Neutrophil (primary cell): Measurements from ENCODE around the gene EHMT1.
A peak's percentile ranks its signal among the peaks of the same experiment; 100 is the strongest.

Source experiments
- H3K27ac ChIP-seq: fragments of 200-600 bp; sonication (generic); 2 replicates; pipeline ENCODE4 v1.5.1; 2016; ENCODE audit warnings: mild to moderate bottlenecking, moderate library complexity
- H3K27me3 ChIP-seq: fragments of 200-600 bp; sonication (generic); 2 replicates; pipeline ENCODE4 v1.6.0; 2016; ENCODE audit warnings: mild to moderate bottlenecking
- H3K36me3 ChIP-seq: fragments of 200-600 bp; sonication (generic); 2 replicates; pipeline ENCODE4 v1.5.1; 2017
- H3K4me1 ChIP-seq, 2 experiments: fragments of 200-600 bp in 1 of 2; sonication (generic) in 1 of 2; 1 replicate in 1 of 2; 2 replicates in 1 of 2; pipeline versions ENCODE4 v1.5.1 to v1.6.1; 2013 to 2016; ENCODE audit warnings: low read depth in 1 of 2, low read length in 1 of 2, mild to moderate bottlenecking in 1 of 2, moderate library complexity in 1 of 2; ENCODE audit not compliant: control insufficient read depth in 1 of 2, insufficient read depth in 1 of 2
- H3K4me3 ChIP-seq, 2 experiments: fragments of 200-600 bp in 1 of 2; sonication (generic) in 1 of 2; 1 replicate in 1 of 2; 2 replicates in 1 of 2; pipeline ENCODE4 v1.5.1; 2013 to 2016; ENCODE audit warnings: low read depth in 1 of 2, low read length in 1 of 2, mild to moderate bottlenecking in 1 of 2, moderate library complexity in 1 of 2
- H3K9me3 ChIP-seq: fragments of 200-600 bp; sonication (generic); 2 replicates; pipeline ENCODE4 v1.5.1; 2016
- CTCF ChIP-seq: fragments of 200-600 bp; sonication (generic); IDR thresholded peaks from 2 replicates; pipeline ENCODE4 v1.5.1; 2016; ENCODE audit warnings: antibody characterized with exemption

Gene EHMT1

GRCh38 chr9:137575716-137576411, 42.9 kb upstream of the EHMT1 start:
- peaks cover 26 to 27% of the 10 kb centered on the region in 2 experiments for H3K4me1 ChIP-seq
- TF ChIP-seq CTCF, result no peak
- no peak overlapping the region for H3K4me3 ChIP-seq
- peaks cover 27% of the 10 kb centered on the region for H3K36me3 ChIP-seq
- no peaks in the 10 kb centered on the region for H3K27me3 ChIP-seq
- H3K27ac ChIP-seq, result no peak overlapping the region
- H3K9me3 ChIP-seq, result no peaks in the 10 kb centered on the region

- Histone ChIP-seq H3K4me1 (peaks cover 26 to 27% of the 10 kb centered on the region in 2 experiments), H3K4me3 (peak within 1 kb of the TSS; percentile 82 to 99), H3K9me3 (no peaks in the 10 kb centered on the region), H3K36me3 (peaks cover 14% of the 10 kb centered on the region), H3K27ac (peak within 1 kb of the TSS; percentile 84), H3K27me3 (no peaks in the 10 kb centered on the region)
- TF ChIP-seq CTCF, result peak; percentile 90
Measured at GRCh38 chr9:137578518-137579258, 40.1 kb upstream of the EHMT1 start, which contains the start of gene DPH7. DPH7 (minus strand) TSS chr9:137578925; CDS start chr9:137578777, 148 bp downstream.

GRCh38 chr9:137579259-137579604, 39.6 kb upstream of the EHMT1 start:
- peak overlapping the region; percentile 82 to 99 for H3K4me3 ChIP-seq
- H3K27me3 ChIP-seq, result no peaks in the 10 kb centered on the region
- no peaks in the 10 kb centered on the region for H3K9me3 ChIP-seq
- H3K4me1 ChIP-seq, result peaks cover 26 to 27% of the 10 kb centered on the region in 2 experiments
- H3K27ac ChIP-seq, result peak overlapping the region; percentile 84
- H3K36me3 ChIP-seq, result peaks cover 12% of the 10 kb centered on the region
- TF ChIP-seq CTCF, result no peak

DNA sequence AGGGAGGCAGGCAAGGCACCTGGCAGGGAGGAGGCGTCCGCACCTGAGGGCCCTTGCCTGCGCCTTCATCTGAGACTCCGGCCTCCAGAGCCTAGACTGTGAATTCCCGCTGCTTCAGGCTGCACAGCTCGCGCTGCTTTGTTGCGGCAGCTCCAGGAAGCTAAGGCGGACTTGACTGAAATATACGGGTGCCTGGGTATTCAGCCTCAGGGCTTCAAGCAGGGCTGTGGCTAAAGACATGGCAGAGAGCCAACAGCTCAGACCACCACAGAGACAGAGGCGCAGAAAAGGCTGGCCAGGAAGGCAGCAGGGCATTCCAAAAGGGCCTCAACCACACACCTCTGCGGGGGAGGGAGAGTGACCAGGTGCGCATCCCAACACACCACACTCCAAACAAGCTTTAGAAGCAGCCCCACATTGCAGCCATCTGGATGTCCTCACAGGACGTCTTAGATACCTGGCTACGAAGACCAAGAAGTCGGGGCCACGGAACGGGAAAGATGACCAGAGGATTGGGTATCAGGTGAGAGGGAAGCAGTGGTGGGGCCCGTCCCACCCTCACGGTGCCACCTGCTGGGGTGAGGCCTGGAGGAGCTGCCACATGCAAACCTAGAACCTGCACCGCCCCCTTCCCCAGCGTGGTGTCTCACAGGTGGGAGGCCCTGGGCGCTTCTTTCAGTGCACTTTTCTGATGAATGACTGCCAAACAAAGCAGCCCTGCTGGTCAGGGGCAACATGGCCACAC, 38.4 kb upstream of the EHMT1 start:
- H3K4me3 ChIP-seq, result no peak overlapping the region
- peaks cover 26 to 27% of the 10 kb centered on the region in 2 experiments for H3K4me1 ChIP-seq
- H3K36me3 ChIP-seq, result peaks cover 7% of the 10 kb centered on the region
- no peak overlapping the region for H3K27ac ChIP-seq
- H3K9me3 ChIP-seq, result no peaks in the 10 kb centered on the region
- no peaks in the 10 kb centered on the region for H3K27me3 ChIP-seq
- no peak for TF ChIP-seq CTCF

- H3K4me1 ChIP-seq, result peaks cover 24 to 25% of the 10 kb centered on the region in 2 experiments
- H3K36me3 ChIP-seq, result peaks cover 1% of the 10 kb centered on the region
Measured at GRCh38 chr9:137580954-137581322, 37.9 kb upstream of the EHMT1 start.

More at GRCh38 chr9:137580954-137581322, 37.9 kb upstream of the EHMT1 start:
- no peak overlapping the region for H3K4me3 ChIP-seq
- TF ChIP-seq CTCF, result no peak
- no peak overlapping the region for H3K27ac ChIP-seq
- no peaks in the 10 kb centered on the region for H3K27me3 ChIP-seq
- no peaks in the 10 kb centered on the region for H3K9me3 ChIP-seq
